ENCODE results near the gene ZC3H4.

- TF ChIP-seq CTCF (IDR thresholded peaks at IDR 0.05; ENCODE audit: low read depth, low read length, missing input control): no peak
- no peak for TF ChIP-seq ATF3 (IDR thresholded peaks at IDR 0.05)
- TF ChIP-seq TAF1 (conservative IDR thresholded peaks at IDR 0.05): no peak
- TF ChIP-seq REST (IDR thresholded peaks at IDR 0.05): no peak
- no peak for TF ChIP-seq FOXA1 (IDR thresholded peaks at IDR 0.05)
- TF ChIP-seq JUND (IDR thresholded peaks at IDR 0.05): no peak
- no peak for TF ChIP-seq MAX (IDR thresholded peaks at IDR 0.05)
Observed at GRCh38 chr19:47063874-47064273, 49.7 kb downstream of the ZC3H4 start.

All from liver (tissue), 3 donors.